ENCODE results near the gene C1orf53. TPM values are rescaled to one million over a fixed set of nuclear protein-coding genes. Genes with fewer than 3 reads are reported as not detected.

C1orf53 gene
- total RNA-seq, 1 experiment from 2014 or later: 1.4 TPM

DNA sequence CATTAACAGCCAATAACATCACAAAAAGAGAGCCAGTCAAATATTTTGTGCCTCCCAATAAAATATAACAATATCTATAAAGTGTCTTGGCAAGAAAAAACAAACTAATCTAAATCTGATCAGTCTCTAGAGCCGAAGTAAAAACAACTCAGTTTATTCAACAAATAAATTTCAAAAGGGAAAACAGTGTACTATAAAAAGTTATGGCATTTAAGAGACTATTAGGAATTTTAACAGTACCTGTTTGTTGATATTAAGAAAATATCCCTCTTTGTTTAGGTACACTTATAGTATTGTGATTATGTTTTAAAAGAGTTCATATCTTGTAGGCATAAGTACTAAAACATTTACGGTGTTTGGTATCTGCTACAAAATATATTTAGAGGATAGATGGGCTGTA is 36.6 kb upstream of the C1orf53 start:
- Histone ChIP-seq H3K27ac (ENCODE audit: insufficient read length, low read depth, low read length) (no peak overlapping the region), H4K20me1 (ENCODE audit: control insufficient read depth, insufficient read depth, insufficient read length) (no peaks in the 10 kb centered on the region), H3K56ac (ENCODE audit: insufficient read length, low read depth, low read length) (no peak overlapping the region), H3K79me1 (ENCODE audit: insufficient read depth, low read depth, low read length, poor library complexity, severe bottlenecking) (no peaks in the 10 kb centered on the region), H2BK20ac (ENCODE audit: low read depth, low read length, poor library complexity, severe bottlenecking) (no peak overlapping the region), H2BK120ac (ENCODE audit: low read depth, low read length, poor library complexity, severe bottlenecking) (no peak overlapping the region), H2AFZ (ENCODE audit: low read length) (no peak overlapping the region), H2BK15ac (ENCODE audit: low read depth, low read length) (no peak overlapping the region), H4K5ac (ENCODE audit: insufficient read length, low read depth, low read length) (no peak overlapping the region), H3K79me2 (ENCODE audit: insufficient read depth, low read length) (no peaks in the 10 kb centered on the region), H2BK5ac (ENCODE audit: insufficient read length, low read length) (no peak overlapping the region), H4K91ac (ENCODE audit: insufficient read length, low read depth, low read length) (no peak overlapping the region), H3K4me1 (ENCODE audit: insufficient read depth, low read length) (no peaks in the 10 kb centered on the region), H3K4me2 (ENCODE audit: insufficient read depth, insufficient read length, low read length) (no peak overlapping the region), H4K8ac (replicated peaks; ENCODE audit: insufficient read length, low read depth, low read length) (no peak overlapping the region), H3K18ac (ENCODE audit: insufficient read length, low read depth, low read length) (no peak overlapping the region), H2BK12ac (ENCODE audit: insufficient read length, low read depth, low read length) (no peak overlapping the region), H3K23me2 (ENCODE audit: insufficient read length, low read depth, low read length, poor library complexity, severe bottlenecking) (no peaks in the 10 kb centered on the region), H3K27me3 (ENCODE audit: insufficient read depth, low read length) (no peaks in the 10 kb centered on the region), H3K9ac (ENCODE audit: extremely low read depth, insufficient read length, low read length) (no peak overlapping the region), H2AK5ac (ENCODE audit: insufficient read length, low read length) (no peak overlapping the region), H3T11ph (ENCODE audit: low read length) (no peak overlapping the region), H3K9me3 (ENCODE audit: control insufficient read depth, low read depth, low read length) (no peaks in the 10 kb centered on the region), H3K14ac (ENCODE audit: insufficient read depth, low read length) (no peak overlapping the region), H3K23ac (ENCODE audit: insufficient read length, low read depth, low read length) (no peak overlapping the region), H3K4ac (ENCODE audit: low read depth, low read length) (no peak overlapping the region)
- Mint-ChIP-seq H3K27me3 (ENCODE audit: low read depth) (no peaks in the 10 kb centered on the region; the same call in 1 of the 2 replicates), H3K9me3 (no peaks in the 10 kb centered on the region), H3K27ac (peak overlapping the region in 1 of 3 experiments; percentile 55; a peak in 1 of 7 replicates), H3K36me3 (ENCODE audit: insufficient read depth in 1 of 3, low read depth in 3 of 3) (no peaks in the 10 kb centered on the region), H3K4me3 (no peak overlapping the region), H3K4me1 (peaks cover 14 to 17% of the 10 kb centered on the region in 2 experiments)
- TF ChIP-seq, protein P1, sequence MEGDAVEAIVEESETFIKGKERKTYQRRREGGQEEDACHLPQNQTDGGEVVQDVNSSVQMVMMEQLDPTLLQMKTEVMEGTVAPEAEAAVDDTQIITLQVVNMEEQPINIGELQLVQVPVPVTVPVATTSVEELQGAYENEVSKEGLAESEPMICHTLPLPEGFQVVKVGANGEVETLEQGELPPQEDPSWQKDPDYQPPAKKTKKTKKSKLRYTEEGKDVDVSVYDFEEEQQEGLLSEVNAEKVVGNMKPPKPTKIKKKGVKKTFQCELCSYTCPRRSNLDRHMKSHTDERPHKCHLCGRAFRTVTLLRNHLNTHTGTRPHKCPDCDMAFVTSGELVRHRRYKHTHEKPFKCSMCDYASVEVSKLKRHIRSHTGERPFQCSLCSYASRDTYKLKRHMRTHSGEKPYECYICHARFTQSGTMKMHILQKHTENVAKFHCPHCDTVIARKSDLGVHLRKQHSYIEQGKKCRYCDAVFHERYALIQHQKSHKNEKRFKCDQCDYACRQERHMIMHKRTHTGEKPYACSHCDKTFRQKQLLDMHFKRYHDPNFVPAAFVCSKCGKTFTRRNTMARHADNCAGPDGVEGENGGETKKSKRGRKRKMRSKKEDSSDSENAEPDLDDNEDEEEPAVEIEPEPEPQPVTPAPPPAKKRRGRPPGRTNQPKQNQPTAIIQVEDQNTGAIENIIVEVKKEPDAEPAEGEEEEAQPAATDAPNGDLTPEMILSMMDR (conservative IDR thresholded peaks at IDR 0.05): no peak
- DNase-seq: no peak
- WGBS (ENCODE audit: extremely low coverage, insufficient read length, low lambda C conversion rate): no CpG with 5 or more reads among the region's 2 CpGs
